Measurements from ENCODE around the gene CEP41.
A peak's percentile ranks its signal among the peaks of the same experiment; 100 is the strongest.
"Not testable (repeated sequence)": the region's sequence is repeated elsewhere in the genome, so short reads cannot be mapped to it uniquely, and the experiment has no call there.

The CEP41 gene

DNA sequence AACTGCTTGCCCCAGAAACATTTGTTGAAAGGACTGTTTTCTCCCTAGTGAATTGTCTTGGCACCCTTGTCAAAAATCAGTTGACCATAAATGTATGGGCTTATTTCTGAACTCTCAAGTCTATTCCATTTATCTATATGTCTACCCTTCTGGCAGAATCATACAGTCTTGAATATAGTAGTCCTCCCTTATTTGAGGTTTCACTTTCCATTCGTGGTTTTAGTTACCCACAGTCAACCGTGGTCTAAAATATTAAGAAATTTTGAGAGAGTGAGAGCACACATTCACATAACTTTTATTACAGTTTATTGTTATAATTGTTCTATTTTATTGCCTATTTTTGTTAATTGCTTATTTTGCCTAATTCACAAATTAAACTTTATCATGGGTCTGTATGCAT, 17.4 kb upstream of the CEP41 start:
- no peak for DNase-seq

GRCh38 chr7:130454959-130455358, 14.1 kb upstream of the CEP41 start:
- no peak for DNase-seq

DNA sequence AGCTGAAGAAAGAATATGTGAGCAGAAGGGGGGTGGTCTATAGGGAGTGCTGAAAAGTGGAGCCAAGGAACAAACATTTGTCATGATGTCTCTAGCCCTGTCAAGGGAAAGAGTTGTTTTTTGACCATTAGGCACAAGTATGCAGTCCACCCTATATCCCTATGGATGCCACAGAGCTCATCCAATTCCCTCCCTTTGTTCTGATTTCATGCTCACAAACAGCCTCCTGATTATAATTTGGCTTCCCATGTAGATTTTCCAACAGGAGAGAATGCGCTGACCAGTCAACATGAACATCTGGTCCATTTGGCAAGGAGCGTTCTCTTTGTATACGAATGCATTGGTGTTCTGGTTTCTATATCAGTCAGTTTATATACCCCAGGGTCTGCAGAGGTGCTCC, 12.1 kb upstream of the CEP41 start:
- no peak for DNase-seq

DNA sequence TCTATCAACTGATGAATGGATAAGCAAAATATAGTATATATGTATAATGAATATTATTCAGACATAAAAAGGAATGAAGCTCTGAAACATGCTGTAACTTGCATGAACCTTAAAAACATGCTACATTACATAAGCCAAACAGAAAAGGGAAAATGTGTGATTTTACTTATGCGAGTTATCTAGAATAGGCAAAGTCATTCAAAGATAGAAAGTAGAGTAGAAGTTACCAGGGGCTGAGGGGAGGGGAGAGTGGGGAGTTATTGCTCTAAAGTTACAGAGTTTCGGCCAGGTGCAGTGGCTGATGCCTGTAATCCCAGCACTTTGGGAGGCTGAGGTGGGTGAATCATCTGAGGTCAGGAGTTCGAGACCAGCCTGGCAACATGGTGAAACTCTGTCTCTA, 10.5 kb upstream of the CEP41 start:
- DNase-seq: not testable (repeated sequence)

- DNase-seq: no peak
Observed at GRCh38 chr7:130446259-130446658, 5.4 kb upstream of the CEP41 start.

- no peak for DNase-seq
Observed at GRCh38 chr7:130444751-130445407, 4.1 kb upstream of the CEP41 start.

DNA sequence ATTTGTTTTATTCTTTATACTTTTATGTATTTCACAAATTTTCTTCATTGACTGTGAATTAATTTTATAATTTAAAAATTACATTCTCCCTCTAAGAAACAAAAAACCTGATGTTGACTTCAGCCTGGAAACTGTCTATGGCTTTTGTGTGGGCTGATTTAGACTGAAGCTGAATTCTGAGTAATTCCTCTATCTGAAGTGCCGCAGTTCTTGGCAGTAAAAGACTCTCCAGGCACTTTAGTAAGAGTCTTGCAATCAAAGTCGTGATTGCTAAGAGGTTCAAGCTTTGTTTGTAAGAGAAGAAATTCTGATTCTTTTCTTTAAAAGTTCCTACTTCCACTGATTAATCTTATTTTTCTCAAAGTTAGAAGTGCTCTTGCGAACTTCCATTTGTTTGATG, 3.4 kb upstream of the CEP41 start:
- no peak for DNase-seq

GRCh38 chr7:130442601-130443000, 1.8 kb upstream of the CEP41 start:
- no peak for DNase-seq

- peak; percentile 99 for DNase-seq
Observed at GRCh38 chr7:130441408-130441869, 623 bp upstream of the CEP41 start.

- no peak for DNase-seq
Observed at GRCh38 chr7:130436253-130436652, 4.6 kb downstream of the CEP41 start.

DNA sequence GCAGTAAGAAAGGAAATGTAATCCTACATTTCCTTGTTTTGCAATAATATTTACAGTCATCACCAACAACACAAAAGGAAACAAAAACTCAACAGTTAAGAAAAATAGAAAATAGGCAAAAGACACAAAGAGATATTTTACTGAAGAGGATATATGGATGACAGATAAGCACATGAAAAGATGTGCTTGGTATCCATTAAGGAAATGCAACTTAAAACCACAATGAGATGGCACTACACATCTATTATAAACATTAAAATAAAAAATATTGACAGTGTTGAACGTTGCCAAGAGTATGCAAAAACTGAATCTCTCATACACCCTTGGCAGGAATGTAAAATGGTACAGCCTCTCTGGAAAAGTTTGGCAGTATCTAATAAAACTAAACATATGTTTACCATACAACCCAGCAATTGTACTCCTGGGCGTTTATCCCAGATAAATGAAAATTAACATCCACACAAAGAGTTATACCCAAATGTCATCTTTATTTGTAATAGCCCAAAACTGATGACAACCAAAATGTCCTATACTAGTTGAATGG, 5.4 kb downstream of the CEP41 start:
- no peak for DNase-seq

DNA sequence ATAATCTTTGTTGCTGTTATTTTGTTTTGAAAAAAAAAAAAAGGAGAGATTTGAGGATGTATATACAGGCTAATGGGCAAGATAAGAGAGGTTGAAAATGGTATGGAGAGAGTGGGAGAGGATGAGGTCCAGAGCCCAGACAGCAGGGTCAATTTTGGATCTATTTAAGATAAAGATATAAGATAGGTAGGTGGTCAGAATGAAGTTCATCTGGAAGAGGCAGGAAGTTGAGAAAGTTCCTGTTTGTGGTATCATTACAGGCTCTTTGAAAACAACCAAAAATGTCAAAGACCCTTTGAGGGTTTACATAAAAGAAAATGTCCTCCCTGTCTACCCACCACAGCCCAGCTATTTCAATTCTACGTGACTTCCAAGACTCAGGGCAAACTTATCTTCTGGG, 7.5 kb downstream of the CEP41 start:
- DNase-seq: no peak

DNA sequence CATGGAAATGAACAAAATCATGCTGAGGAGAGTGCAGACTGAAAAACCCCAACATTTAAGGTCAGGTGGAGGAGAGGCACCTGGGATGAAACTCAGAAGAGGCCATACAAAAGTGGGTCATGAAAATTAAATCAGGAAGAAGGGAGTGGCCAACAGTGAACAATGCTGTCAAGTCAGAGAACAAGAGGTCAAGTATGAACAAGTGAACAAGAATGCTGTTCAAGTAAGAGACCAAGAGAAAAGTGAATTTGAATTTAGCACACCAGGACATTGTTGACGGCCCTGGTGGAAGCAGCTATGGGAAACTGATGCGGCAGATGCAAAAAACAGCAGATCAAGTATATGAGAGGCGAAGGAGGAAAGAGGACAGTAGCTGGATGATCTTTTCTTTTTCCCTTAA, 7.9 kb downstream of the CEP41 start:
- no peak for DNase-seq

DNA sequence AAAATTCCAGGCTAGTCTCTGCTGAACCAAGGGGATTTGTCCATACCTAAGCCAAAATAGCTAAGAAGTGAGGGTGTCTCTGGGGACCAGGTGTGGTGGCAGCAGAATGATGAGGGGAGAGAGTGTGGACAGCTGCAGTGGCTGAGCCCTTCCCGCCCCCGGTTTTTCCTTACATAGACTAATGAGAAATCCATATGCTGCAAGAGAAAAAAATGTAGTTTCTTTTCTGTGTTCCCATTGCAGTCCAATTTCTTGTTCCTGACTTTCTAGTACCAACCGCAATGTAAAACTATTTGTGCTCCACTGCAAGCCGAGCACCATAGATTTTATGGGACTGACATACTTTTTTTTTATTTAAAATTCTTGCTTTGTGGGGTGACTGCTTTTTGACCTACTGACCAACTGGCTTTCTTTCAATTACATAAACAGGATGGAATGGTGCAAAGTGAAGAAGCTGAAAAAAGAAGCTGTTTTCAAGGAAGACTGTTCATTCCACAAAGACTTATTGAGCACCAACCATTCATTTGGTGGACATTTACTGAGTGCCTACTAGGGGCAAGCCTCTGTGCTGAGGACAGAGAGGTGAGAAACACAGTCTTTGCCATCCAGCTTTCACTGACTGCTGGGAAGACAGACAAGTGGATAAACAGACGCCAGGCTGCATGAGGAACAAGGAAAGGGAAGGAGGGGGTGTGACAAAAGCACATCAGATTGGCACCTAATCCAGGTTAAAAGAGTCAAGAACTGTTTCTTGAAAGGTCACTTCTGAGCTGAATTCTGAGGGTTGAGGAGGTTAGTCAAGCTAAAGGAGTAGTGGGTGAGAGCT, 9.8 kb downstream of the CEP41 start:
- DNase-seq: peak; percentile 67

DNA sequence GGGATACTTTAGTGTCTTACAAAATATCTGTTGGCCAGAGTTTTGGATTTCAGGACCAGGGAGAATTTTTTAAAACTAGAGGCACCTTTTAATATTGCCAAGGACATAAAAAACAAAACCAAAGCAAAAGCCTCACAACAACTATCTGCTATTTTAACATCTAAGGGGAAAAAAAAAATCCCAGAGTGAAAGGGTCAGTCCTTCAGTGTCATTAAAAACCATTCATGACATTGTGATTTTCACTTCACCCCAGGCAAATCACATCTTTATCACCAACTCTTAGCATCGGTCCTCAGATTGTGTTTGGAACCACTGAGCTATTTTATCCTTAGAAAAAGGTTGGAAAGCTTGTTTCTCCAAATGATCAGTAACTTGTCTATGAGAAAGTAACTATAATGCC, 10.7 kb downstream of the CEP41 start:
- no peak for DNase-seq

DNA sequence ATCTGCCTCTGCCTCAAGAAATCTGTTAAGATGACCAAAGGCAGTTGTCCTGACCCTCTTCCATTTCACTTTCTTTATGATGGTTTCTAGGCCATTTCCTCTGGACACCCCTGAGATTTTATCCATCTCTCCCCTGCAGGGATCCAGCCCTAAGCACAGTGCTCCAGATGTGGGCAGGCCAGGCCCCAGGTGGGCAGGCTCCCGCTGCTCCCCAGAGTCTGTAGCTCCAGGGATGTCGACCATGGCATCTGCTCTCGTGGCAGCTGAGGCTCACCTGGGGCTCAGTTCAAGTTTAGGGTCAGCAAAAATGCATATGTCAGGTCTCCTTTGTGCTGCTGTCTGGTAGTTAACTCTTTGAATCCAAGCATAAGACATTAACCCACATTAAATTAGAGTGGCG, 11.8 kb downstream of the CEP41 start:
- DNase-seq: peak; percentile 53

DNA sequence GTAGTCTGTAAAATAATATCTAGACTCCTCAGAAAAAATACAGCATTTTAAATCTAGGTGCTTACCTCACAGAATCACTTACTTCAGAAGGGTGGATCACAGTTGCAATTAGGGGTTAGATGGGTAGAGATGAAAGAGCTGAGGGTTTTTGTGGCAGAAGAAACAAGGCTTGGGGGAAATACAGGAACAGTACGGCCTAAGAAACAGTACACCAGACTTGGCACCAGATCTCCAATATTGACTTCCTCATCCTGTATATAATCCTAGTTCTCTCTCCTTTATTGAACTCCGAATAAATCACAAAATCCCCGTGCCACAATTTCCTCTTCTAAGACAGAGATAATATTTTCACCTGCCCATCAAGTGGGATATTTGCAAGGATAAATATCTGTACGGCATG, 14.3 kb downstream of the CEP41 start:
- no peak for DNase-seq

DNA sequence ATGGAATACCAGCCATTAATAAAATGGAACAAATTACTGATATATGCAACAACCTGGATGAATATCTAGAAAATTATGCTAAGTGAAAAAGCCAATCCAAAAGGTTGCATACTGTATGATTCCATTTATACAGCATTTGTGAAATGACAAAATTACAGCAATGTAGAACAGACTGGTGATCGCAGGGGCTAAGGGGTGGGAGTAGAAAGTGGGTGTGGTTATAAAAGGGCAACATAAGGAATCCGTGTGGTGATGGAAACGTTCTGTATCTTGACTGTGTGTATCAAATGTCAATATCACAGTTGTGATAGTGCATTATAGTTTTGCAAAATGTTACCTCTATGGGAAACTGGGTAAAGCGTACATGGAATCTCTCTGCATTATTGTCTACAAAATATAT, 15.0 kb downstream of the CEP41 start:
- no peak for DNase-seq

GRCh38 chr7:130423501-130424037, 17.2 kb downstream of the CEP41 start:
- no peak for DNase-seq

DNA sequence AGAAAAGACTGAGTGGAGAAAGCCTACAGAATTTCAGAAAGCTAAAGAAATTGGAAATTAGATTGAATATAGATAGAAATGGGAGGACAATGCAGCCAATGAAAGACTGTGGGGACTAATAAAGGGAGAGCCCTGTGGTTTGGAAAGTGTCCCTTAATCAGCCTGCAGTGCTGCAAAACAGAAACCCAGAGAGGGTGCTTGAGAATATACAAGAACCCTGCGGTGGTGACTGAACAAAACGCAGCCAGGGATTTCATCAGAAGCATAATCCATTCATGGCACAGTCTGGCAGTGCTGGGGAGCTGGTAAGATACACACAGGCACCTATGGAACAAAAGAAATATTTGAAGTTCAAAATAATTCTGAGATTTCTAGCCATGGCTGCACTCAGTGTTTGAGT, 19.1 kb downstream of the CEP41 start:
- peak; percentile 33 for DNase-seq

GRCh38 chr7:130420943-130421578, 19.8 kb downstream of the CEP41 start:
- no peak for DNase-seq

DNA sequence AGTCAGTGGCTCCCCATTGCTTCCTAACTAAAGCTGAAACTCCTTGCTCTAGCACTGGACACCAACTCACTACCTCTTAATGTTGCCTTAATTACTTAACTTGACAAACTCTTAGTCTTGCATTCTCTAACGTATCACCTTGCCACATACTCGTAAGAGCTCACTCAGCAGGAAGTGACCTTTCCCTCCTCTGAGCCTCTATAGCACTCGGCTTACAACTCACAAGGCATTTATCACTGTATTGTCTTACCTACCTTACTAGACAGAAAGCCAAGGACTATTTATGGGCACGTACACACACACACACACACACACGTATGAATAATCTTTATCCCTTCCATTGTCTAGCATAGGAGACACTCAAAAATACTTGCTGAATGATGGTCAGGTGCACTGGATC, 21.2 kb downstream of the CEP41 start:
- DNase-seq: no peak

DNA sequence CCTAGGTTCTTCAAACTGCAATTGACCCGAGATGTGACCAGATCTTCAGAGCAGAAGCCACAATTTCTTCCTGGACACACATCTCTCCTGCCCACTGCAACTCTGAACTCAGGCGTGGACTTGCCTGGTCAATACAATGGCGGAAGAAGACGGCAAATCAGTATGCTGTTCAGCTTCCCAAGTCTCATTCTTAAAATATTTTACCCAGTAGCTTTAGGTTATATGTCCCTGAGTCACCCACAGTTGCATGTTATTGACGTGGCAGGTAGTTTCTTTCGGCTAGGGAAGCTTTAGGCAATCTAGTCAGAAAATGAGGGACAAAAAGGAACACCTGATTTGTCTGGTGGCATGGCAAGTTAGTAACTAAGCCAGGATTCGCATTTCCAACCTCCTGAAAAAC, 22.5 kb downstream of the CEP41 start:
- no peak for DNase-seq

GRCh38 chr7:130417213-130417612, 23.6 kb downstream of the CEP41 start:
- DNase-seq: no peak

Measured in NCI-H146 (cell line).